ENCODE measurements around the gene APC2. TPM values are rescaled to one million over a fixed set of nuclear protein-coding genes. Genes with fewer than 3 reads are reported as not detected.
"Not testable (repeated sequence)": the region's sequence is repeated elsewhere in the genome, so short reads cannot be mapped to it uniquely, and the experiment has no call there.

APC2 gene
- total RNA-seq, 4 donors from 2014 or later: 0.11 to 1.1 (median 0.23) TPM; not detected in 1

GRCh38 chr19:1416014-1416841 lies 33.7 kb upstream of the APC2 start:
- 48 to 51% methylated on average over 25 to 28 of the region's 28 CpGs for WGBS, 2 donors
- DNase-seq (ENCODE audit: low spot score in 2 of 2): no peak
- intact Hi-C loops (cut with DNase I; ENCODE audit: low total_unique reads): no loop called here
- TF ChIP-seq POLR2A (IDR thresholded peaks at IDR 0.05) (no peak), CTCF (IDR thresholded peaks at IDR 0.05) (no peak)
- no peak overlapping the region for H3K4me3 ChIP-seq (ENCODE audit: low read depth, poor library complexity, severe bottlenecking)

GRCh38 chr19:1417145-1417544 lies 32.8 kb upstream of the APC2 start:
- intact Hi-C loops (cut with DNase I; ENCODE audit: low total_unique reads): no loop called here
- no peak for DNase-seq (ENCODE audit: low spot score in 2 of 2)

GRCh38 chr19:1417681-1418495 lies 32.0 kb upstream of the APC2 start:
- no peak for TF ChIP-seq CTCF (IDR thresholded peaks at IDR 0.05)
- TF ChIP-seq POLR2A (IDR thresholded peaks at IDR 0.05): no peak
- no peak overlapping the region for H3K4me3 ChIP-seq (ENCODE audit: low read depth, poor library complexity, severe bottlenecking)
- WGBS, 2 donors: 85 to 86% methylated on average over 30 of the region's 30 CpGs
- intact Hi-C loops (cut with DNase I; ENCODE audit: low total_unique reads): no loop called here
- no peak for DNase-seq (ENCODE audit: low spot score in 2 of 2)

More at GRCh38 chr19:1417145-1417544, 32.8 kb upstream of the APC2 start:
- no peak for TF ChIP-seq CTCF (IDR thresholded peaks at IDR 0.05)
- TF ChIP-seq POLR2A (IDR thresholded peaks at IDR 0.05): no peak
- WGBS, 2 donors: 54 to 58% methylated on average over 21 of the region's 21 CpGs
- H3K4me3 ChIP-seq (ENCODE audit: low read depth, poor library complexity, severe bottlenecking): no peak overlapping the region

DNA sequence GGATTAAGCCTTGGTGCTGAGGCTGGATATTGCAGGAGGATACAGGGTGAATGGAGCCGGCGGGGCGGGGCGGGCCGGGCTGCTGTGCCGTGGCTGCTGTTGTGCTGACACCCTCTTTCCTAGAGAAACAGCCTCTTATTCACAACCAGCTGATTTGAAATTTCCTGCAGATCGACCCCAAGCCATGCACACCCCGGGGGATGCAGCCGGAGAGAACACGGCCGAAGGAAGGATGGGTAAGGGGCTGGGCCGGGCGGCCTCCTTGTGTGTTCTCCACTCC lies 31.5 kb upstream of the APC2 start:
- H3K4me3 ChIP-seq (ENCODE audit: low read depth, poor library complexity, severe bottlenecking): no peak overlapping the region
- WGBS, 2 donors: 85 to 92% methylated on average over 13 of the region's 13 CpGs
- no peak for DNase-seq (ENCODE audit: low spot score in 2 of 2)
- TF ChIP-seq POLR2A (IDR thresholded peaks at IDR 0.05) (no peak), CTCF (IDR thresholded peaks at IDR 0.05) (no peak)
- intact Hi-C loops (cut with DNase I; ENCODE audit: low total_unique reads): no loop called here

GRCh38 chr19:1418951-1419738 lies 30.8 kb upstream of the APC2 start:
- no peak for DNase-seq (ENCODE audit: low spot score in 2 of 2)
- no peak overlapping the region for H3K4me3 ChIP-seq (ENCODE audit: low read depth, poor library complexity, severe bottlenecking)
- intact Hi-C loops (cut with DNase I; ENCODE audit: low total_unique reads): no loop called here
- no peak for TF ChIP-seq CTCF (IDR thresholded peaks at IDR 0.05)
- no peak for TF ChIP-seq POLR2A (IDR thresholded peaks at IDR 0.05)
- WGBS, 2 donors: 86 to 88% methylated on average over 21 of the region's 21 CpGs

- 96% methylated on average over 20 to 23 of the region's 43 CpGs for WGBS, 2 donors
- DNase-seq (ENCODE audit: low spot score in 2 of 2); intact Hi-C loops (cut with DNase I; ENCODE audit: low total_unique reads); H3K4me3 ChIP-seq (ENCODE audit: low read depth, poor library complexity, severe bottlenecking): not testable (repeated sequence)
These were observed 29.8 kb upstream of the APC2 start for GRCh38 chr19:1420085-1420484.

Data from lower leg skin (tissue), 4 donors.